HepG2 (cell line): Measurements from ENCODE around the gene SLU7. TPM values are rescaled to one million over a fixed set of nuclear protein-coding genes. Genes with fewer than 3 reads are reported as not detected.

Source experiments
- CREB1 ChIP-seq, 2 experiments: fragments of 450-650 bp in 1 of 2; IDR thresholded peaks; 2 replicates each; pipeline ENCODE4 v1.6.1; 2016 to 2017; ENCODE audit warnings: control low read depth in 1 of 2, mild to moderate bottlenecking in 1 of 2, missing compliant biosample characterization in 1 of 2, missing genetic modification characterization in 1 of 2
- FOXA1 ChIP-seq, 2 experiments: fragments of 450-650 bp in 1 of 2; sonication (generic) in 1 of 2; formaldehyde crosslinking in 1 of 2; IDR thresholded peaks; 2 replicates each; pipeline versions ENCODE4 v1.4.0 to v1.6.1; 2016 to 2020; ENCODE audit warnings: missing genetic modification reagents in 1 of 2
- GABPA ChIP-seq, 2 experiments: IDR thresholded peaks; 2 replicates each; pipeline ENCODE4 v1.6.1; 2011 to 2016; ENCODE audit warnings: low read depth in 2 of 2, low read length in 1 of 2, missing biosample characterization in 1 of 2, missing genetic modification characterization in 1 of 2
- GATA4 ChIP-seq: sonication (generic); IDR thresholded peaks from 2 replicates; pipeline ENCODE4 v1.6.1; 2016; ENCODE audit warnings: antibody characterized with exemption, low read depth, borderline replicate concordance
- NCOA5 ChIP-seq: sonication (generic); formaldehyde crosslinking; IDR thresholded peaks from 2 replicates; pipeline ENCODE4 v1.4.0; 2020; ENCODE audit warnings: missing genetic modification reagents
- SP1 ChIP-seq, 2 experiments: fragments of 450-650 bp in 1 of 2; sonication (generic) in 1 of 2; formaldehyde crosslinking in 1 of 2; IDR thresholded peaks; 2 replicates each; pipeline versions ENCODE4 v1.4.0 to v1.6.1; 2016 to 2020; ENCODE audit warnings: missing genetic modification reagents in 1 of 2
- TCF12 ChIP-seq, 2 experiments: fragments of 450-650 bp in 1 of 2; sonication (generic) in 1 of 2; formaldehyde crosslinking in 1 of 2; IDR thresholded peaks; 2 replicates each; pipeline versions ENCODE4 v1.6.1 to v1.8.0; 2017 to 2022; ENCODE audit warnings: antibody characterized with exemption in 1 of 2, mild to moderate bottlenecking in 1 of 2, missing genetic modification reagents in 1 of 2, moderate library complexity in 1 of 2
- ZFY ChIP-seq: sonication (generic); formaldehyde crosslinking; IDR thresholded peaks from 2 replicates; pipeline ENCODE4 v1.4.0; 2020; ENCODE audit warnings: missing genetic modification reagents
- ZIK1 ChIP-seq: sonication (generic); formaldehyde crosslinking; IDR thresholded peaks from 2 replicates; pipeline ENCODE4 v1.5.0; 2020; ENCODE audit warnings: mild to moderate bottlenecking, low read depth, missing genetic modification reagents, borderline replicate concordance
- ZSCAN21 ChIP-seq: sonication (generic); formaldehyde crosslinking; IDR thresholded peaks from 2 replicates; pipeline ENCODE4 v1.8.0; 2022; ENCODE audit warnings: mild to moderate bottlenecking, missing genetic modification reagents, moderate library complexity, borderline replicate concordance
- polyA plus RNA-seq, 8 experiments: library from polyadenylated mRNA; depleted of rRNA in 3 of 8; stranded (reverse) in 7 of 8; unstranded in 1 of 8; fragments of >200 nt; fragmentation: Illumina TruSeq in 4 of 8; extraction: Trizol in 4 of 8; gene quantifications; 2 replicates each; pipeline versions ENCODE4 v1.2.1 to v1.2.3, GENCODE V29; 2011 to 2016; ENCODE audit warnings: low read depth in 4 of 8, missing spikeins in 1 of 8, mixed read lengths in 1 of 8; ENCODE audit not compliant: insufficient read depth in 1 of 8
- total RNA-seq, 5 experiments: library from RNA; depleted of rRNA; stranded (reverse); fragments of >200 nt; fragmentation: Illumina TruSeq; extraction: Trizol; gene quantifications; 2 replicates each; pipeline ENCODE4 v1.2.3, GENCODE V29; 2016; ENCODE audit warnings: low read depth in 1 of 5
- TF ChIP-seq, protein P1 (sequence below): sonication (generic); formaldehyde crosslinking; IDR thresholded peaks from 2 replicates; pipeline ENCODE4 v1.9.0; 2021; ENCODE audit warnings: missing genetic modification reagents, mild to moderate bottlenecking, borderline replicate concordance
- TF ChIP-seq, protein P2 (sequence below): sonication (generic); formaldehyde crosslinking; IDR thresholded peaks from 2 replicates; pipeline ENCODE4 v1.5.1; 2020; ENCODE audit warnings: mild to moderate bottlenecking, missing genetic modification reagents, moderate library complexity
- TF ChIP-seq, protein P3 (sequence below): sonication (generic); formaldehyde crosslinking; IDR thresholded peaks from 2 replicates; pipeline ENCODE4 v1.9.0; 2021; ENCODE audit warnings: missing genetic modification reagents, borderline replicate concordance
- TF ChIP-seq, protein P4 (sequence below): sonication (generic); formaldehyde crosslinking; IDR thresholded peaks from 2 replicates; pipeline ENCODE4 v1.4.0; 2020; ENCODE audit warnings: missing genetic modification reagents, low read depth, mild to moderate bottlenecking, borderline replicate concordance
- TF ChIP-seq, protein P5 (sequence below), 2 experiments: sonication (generic) in 1 of 2; formaldehyde crosslinking in 1 of 2; IDR thresholded peaks; 2 replicates each; pipeline versions ENCODE4 v1.4.0 to v1.6.1; 2018 to 2020; ENCODE audit warnings: missing genetic modification reagents in 2 of 2, borderline replicate concordance in 1 of 2, low read depth in 1 of 2, mild to moderate bottlenecking in 1 of 2, missing biosample characterization in 1 of 2
- TF ChIP-seq, protein P6 (sequence below): sonication (generic); formaldehyde crosslinking; IDR thresholded peaks from 2 replicates; pipeline ENCODE4; 2020; ENCODE audit warnings: missing genetic modification reagents, mild to moderate bottlenecking, borderline replicate concordance

Gene SLU7
- total and polyA plus RNA-seq, 2 of the 13 experiments (the other 11 are each of a cell fraction or from before 2014, with no cell fraction given), result 24.0 to 39.2 TPM

DNA sequence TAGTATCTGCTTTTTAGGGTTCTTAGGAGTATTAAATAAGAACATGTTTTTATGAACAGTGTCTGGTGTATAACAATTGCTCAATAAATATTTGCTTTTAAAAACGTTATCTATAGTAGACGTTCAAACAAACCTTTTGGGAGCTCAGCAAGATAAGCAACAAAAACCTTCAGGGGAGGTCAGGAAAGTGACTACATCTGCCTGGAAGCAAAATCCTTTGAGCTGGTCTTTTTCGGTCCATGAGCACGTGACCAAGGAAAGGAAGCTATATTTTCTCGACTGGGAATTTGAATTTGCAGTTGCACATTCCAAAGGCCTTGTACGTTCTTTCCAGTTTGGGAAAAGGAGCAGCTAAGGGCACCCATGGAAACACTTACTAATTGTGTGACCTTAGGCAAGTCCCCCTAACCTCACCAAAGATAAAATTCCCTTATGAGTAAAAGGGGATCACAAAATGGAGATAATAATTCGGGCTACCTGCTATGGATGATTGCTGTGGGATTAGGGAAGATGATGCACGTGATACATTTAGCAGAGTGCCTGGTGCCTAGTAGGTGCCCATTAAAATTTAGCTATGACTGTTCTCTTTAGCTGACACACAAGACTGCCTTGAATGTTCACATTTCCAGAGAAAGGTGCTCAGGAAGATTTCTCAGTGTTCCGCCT, 48.1 kb upstream of the SLU7 start (continued):
- TF ChIP-seq, protein P1, sequence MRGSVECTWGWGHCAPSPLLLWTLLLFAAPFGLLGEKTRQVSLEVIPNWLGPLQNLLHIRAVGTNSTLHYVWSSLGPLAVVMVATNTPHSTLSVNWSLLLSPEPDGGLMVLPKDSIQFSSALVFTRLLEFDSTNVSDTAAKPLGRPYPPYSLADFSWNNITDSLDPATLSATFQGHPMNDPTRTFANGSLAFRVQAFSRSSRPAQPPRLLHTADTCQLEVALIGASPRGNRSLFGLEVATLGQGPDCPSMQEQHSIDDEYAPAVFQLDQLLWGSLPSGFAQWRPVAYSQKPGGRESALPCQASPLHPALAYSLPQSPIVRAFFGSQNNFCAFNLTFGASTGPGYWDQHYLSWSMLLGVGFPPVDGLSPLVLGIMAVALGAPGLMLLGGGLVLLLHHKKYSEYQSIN (CRISPR knock-in tag), result no peak
- no peak for TF ChIP-seq TCF12 (IDR thresholded peaks at IDR 0.05)
- TF ChIP-seq TCF12 (CRISPR knock-in tag; IDR thresholded peaks at IDR 0.05), result no peak
- no peak for TF ChIP-seq ZIK1 (CRISPR knock-in tag)
- TF ChIP-seq, protein P2, sequence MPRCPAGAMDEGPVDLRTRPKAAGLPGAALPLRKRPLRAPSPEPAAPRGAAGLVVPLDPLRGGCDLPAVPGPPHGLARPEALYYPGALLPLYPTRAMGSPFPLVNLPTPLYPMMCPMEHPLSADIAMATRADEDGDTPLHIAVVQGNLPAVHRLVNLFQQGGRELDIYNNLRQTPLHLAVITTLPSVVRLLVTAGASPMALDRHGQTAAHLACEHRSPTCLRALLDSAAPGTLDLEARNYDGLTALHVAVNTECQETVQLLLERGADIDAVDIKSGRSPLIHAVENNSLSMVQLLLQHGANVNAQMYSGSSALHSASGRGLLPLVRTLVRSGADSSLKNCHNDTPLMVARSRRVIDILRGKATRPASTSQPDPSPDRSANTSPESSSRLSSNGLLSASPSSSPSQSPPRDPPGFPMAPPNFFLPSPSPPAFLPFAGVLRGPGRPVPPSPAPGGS (CRISPR knock-in tag), result no peak
- TF ChIP-seq, protein P3, sequence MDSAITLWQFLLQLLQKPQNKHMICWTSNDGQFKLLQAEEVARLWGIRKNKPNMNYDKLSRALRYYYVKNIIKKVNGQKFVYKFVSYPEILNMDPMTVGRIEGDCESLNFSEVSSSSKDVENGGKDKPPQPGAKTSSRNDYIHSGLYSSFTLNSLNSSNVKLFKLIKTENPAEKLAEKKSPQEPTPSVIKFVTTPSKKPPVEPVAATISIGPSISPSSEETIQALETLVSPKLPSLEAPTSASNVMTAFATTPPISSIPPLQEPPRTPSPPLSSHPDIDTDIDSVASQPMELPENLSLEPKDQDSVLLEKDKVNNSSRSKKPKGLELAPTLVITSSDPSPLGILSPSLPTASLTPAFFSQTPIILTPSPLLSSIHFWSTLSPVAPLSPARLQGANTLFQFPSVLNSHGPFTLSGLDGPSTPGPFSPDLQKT (CRISPR knock-in tag), result no peak
- TF ChIP-seq, protein P4, sequence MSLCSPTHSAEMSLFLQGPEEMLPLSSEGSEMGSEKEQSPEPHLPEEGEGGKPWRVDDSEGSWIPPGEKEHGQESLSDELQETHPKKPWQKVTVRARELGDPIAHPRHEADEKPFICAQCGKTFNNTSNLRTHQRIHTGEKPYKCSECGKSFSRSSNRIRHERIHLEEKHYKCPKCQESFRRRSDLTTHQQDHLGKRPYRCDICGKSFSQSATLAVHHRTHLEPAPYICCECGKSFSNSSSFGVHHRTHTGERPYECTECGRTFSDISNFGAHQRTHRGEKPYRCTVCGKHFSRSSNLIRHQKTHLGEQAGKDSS (CRISPR knock-in tag), result no peak; the same call in 1 of the 2 replicates
- peak; percentile 95 for TF ChIP-seq GATA4
- TF ChIP-seq, protein P5, sequence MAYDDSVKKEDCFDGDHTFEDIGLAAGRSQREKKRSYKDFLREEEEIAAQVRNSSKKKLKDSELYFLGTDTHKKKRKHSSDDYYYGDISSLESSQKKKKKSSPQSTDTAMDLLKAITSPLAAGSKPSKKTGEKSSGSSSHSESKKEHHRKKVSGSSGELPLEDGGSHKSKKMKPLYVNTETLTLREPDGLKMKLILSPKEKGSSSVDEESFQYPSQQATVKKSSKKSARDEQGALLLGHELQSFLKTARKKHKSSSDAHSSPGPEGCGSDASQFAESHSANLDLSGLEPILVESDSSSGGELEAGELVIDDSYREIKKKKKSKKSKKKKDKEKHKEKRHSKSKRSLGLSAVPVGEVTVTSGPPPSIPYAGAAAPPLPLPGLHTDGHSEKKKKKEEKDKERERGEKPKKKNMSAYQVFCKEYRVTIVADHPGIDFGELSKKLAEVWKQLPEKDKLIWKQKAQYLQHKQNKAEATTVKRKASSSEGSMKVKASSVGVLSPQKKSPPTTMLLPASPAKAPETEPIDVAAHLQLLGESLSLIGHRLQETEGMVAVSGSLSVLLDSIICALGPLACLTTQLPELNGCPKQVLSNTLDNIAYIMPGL (CRISPR knock-in tag; IDR thresholded peaks at IDR 0.05; ENCODE audit: borderline replicate concordance in 1 of 2, low read depth in 1 of 2), result 0 out of 4 replicates have a peak, but pooled peaks of 1 of the 2 experiments have one; percentile 8
- no peak for TF ChIP-seq FOXA1 (IDR thresholded peaks at IDR 0.05)
- TF ChIP-seq FOXA1 (CRISPR knock-in tag; IDR thresholded peaks at IDR 0.05), result peak; percentile 37; the same call in 1 of the 2 replicates
- TF ChIP-seq ZSCAN21 (CRISPR knock-in tag), result peak; percentile 56; the same call in 1 of the 2 replicates
- no peak for TF ChIP-seq ZFY (CRISPR knock-in tag)
- TF ChIP-seq CREB1 (IDR thresholded peaks at IDR 0.05), result no peak
- TF ChIP-seq CREB1 (CRISPR knock-in tag; IDR thresholded peaks at IDR 0.05), result 0 out of 2 replicates have a peak, but pooled peaks have one; percentile 32
- TF ChIP-seq SP1 (IDR thresholded peaks at IDR 0.05), result no peak
- TF ChIP-seq SP1 (CRISPR knock-in tag; IDR thresholded peaks at IDR 0.05), result no peak
- TF ChIP-seq GABPA (IDR thresholded peaks at IDR 0.05; ENCODE audit: low read depth, low read length), result no peak
- TF ChIP-seq GABPA (CRISPR knock-in tag; IDR thresholded peaks at IDR 0.05; ENCODE audit: low read depth), result no peak
- TF ChIP-seq, protein P6, sequence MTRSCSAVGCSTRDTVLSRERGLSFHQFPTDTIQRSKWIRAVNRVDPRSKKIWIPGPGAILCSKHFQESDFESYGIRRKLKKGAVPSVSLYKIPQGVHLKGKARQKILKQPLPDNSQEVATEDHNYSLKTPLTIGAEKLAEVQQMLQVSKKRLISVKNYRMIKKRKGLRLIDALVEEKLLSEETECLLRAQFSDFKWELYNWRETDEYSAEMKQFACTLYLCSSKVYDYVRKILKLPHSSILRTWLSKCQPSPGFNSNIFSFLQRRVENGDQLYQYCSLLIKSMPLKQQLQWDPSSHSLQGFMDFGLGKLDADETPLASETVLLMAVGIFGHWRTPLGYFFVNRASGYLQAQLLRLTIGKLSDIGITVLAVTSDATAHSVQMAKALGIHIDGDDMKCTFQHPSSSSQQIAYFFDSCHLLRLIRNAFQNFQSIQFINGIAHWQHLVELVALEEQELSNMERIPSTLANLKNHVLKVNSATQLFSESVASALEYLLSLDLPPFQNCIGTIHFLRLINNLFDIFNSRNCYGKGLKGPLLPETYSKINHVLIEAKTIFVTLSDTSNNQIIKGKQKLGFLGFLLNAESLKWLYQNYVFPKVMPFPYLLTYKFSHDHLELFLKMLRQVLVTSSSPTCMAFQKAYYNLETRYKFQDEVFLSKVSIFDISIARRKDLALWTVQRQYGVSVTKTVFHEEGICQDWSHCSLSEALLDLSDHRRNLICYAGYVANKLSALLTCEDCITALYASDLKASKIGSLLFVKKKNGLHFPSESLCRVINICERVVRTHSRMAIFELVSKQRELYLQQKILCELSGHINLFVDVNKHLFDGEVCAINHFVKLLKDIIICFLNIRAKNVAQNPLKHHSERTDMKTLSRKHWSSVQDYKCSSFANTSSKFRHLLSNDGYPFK (CRISPR knock-in tag), result no peak
- no peak for TF ChIP-seq NCOA5
